Embryonic facial prominence (tissue), 1 donor: Measurements from ENCODE around the gene CCDC7.
"Not testable (repeated sequence)": the region's sequence is repeated elsewhere in the genome, so short reads cannot be mapped to it uniquely, and the experiment has no call there.

Source experiments
- DNase-seq: peaks from one replicate; pipeline ENCODE4 v3.0.0-alpha.2; 2016; ENCODE audit errors: extremely low spot score

CCDC7 gene

DNA sequence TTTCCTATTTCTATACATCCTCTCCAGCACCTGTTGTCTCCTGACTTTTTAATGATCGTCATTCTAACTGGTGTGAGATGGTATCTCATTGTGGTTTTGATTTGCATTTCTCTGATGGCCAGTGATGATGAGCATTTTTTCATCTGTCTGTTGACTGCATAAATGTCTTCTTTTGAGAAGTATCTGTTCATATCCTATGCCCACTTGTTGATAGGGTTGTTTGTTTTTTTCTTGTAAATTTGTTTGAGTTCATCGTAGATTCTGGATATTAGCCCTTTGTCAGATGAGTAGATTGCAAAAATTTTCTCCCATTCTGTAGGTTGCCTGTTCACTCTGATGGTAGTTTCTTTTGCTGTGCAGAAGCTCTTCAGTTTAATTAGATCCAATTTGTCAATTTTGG is 253.7 kb downstream of the CCDC7 start:
- not testable (repeated sequence) for DNase-seq

DNA sequence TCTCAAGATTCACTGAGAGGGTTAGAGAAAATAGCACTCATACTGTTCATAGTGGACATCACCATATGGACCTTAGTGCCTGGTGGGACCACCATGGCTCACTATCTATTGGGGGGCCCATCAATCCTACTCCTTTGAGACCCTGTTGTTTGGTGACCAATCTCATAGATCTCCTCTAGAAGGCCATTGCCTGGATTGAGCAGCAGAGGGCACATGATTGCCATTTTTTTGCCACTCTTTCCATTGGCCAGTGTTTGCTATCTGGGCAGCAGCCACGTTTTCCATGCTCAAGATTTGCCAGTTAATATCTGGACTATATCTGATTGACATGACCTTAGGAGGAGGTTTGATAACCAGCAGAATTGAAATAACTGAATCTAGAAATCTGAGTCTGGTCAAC is 267.6 kb downstream of the CCDC7 start:
- no peak for DNase-seq

DNA sequence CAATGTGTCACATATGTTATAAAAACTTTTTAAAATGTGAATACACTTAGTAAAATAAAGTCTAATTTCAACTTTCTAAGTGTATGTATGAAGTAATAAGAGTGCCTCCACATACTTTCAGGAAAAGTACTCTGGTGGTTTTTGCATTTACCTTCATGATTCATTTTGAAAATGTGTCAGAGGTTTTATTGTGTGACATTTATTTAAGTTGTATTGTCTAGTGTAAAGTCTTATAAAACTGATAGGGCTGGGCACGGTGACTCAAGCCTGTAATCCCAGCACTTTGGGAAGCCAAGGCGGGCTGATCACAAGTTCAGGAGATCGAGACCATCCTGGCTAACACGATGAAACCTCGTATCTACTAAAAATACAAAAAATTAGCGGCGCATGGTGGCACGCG is 285.6 kb downstream of the CCDC7 start:
- DNase-seq, result no peak

DNA sequence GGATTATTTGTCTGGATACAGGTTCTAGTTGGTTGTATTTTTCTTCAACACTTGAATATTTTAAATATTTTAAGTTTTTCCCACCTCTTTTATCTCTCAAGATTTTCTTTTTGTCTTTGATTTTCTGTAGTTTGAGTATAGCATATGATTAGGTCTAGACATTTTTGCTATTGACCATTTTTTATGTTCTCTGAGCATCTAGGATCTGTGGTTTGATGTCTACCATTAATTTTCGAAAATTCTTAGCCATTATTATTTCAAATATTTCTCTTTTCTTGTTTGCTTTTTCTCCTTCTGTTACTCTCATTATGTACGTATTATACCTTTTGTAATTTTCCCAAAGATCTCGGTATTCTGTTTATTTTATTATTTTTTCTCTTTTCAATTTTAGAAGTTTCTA is 293.0 kb downstream of the CCDC7 start:
- DNase-seq, result no peak

DNA sequence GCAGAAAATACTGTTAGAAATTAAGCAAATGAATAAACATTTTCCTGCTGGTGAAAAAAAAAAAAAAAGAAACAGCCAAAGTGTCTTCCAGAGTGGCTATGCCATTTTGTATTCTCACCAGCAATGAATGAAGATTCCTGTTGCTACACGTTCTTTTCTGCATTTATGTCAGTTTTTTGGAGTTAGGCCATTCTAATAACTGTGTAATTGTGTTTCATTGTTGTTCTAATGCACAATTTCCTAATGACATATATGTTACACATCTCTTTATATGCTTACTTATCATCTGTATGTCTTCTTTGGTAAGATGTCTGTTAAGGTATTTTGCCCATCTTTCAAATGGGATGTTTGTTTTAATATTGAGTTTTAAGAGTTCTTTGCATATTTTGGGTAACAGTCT is 298.4 kb downstream of the CCDC7 start:
- DNase-seq, result no peak

DNA sequence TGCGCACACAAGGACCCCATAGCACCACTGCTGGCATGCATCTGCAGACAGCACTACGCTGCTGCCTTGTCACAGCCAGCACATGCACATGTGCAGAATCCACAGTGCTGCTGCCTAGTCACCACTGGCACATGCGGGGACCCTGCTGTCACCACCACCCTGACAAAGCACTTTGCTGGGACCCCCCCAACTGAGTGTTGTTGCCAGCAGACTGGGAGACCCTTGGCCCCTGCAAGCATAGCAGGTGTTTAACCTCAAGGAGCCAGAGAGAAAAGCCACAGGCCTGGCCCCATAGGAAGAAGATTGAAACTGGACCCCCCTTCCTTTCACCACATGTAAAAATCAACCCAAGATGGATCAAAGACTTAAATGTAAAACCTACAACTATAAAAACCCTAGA is 300.9 kb downstream of the CCDC7 start:
- no peak for DNase-seq

DNA sequence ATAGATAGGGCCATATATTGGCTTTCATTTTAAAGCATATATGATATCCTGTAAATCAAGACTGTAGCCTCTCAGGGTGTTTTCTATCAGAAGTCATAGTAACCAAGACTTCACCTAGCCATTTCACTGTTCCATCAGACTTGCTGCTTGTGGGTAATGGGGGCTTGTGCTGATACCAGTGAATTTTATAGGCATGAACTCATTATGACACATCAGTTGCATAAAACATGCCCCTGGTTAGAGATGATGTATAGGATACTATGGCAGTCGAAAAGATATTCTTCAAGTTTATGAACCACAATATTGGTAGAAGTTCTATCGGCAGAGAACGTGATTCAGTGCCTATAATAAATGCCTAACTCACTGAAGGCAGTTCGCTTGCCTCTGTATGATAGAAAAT is 305.6 kb downstream of the CCDC7 start:
- no peak for DNase-seq

DNA sequence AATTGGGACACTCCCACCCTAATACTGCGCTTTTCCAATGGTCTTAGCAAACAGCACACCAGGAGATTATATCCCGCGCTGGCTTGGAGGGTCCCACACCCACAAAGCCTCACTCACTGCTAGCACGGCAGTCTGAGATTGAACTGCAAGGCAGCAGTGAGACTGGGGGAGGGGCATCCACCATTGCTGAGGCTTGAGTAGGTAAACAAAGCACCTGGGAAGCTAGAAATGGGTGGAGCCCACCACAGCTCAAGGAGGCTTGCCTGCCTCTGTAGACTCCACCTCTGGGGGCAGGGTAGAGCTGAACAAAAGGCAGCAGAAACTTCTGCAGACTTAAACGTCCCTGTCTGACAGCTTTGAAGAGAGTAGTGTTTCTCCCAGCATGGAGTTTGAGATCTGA is 309.0 kb downstream of the CCDC7 start:
- not testable (repeated sequence) for DNase-seq

DNA sequence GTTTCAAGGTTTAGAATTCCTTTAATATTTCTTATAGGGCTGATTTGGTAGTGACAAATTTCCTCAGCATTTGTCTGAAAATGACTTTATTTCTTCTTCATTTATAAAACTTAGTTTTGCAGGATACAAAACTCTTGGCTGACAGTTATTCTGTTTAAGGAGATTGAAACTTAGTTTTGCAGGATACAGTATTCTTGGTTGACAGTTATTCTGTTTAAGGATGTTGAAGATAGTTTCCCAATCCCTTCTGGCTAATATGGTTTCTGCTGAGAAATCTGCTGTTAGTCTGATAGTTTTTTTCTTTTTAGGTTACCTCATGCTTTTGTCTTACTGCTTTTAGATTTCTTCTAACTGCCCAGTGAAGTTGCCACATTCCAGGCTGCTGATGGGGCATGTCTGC is 325.3 kb downstream of the CCDC7 start:
- DNase-seq, result no peak

DNA sequence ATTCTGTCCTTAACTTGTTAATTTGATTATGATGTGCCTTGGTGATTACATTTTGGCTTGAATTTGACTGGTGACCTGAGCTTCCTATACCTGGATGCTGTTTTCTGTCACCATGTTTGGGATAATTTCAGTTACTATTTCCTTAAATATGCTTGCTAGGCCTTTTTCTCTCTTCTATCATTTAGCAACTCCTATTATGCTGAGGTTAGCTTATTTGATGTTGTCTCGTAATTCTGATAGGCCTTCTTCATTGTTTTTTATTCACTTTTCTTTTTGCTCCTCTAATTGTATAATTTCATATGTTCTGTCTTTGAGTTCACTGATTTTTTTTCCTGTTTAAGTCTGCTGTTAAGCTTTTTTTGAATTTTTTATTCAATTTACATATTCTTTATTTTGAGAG is 327.2 kb downstream of the CCDC7 start:
- DNase-seq, result no peak

DNA sequence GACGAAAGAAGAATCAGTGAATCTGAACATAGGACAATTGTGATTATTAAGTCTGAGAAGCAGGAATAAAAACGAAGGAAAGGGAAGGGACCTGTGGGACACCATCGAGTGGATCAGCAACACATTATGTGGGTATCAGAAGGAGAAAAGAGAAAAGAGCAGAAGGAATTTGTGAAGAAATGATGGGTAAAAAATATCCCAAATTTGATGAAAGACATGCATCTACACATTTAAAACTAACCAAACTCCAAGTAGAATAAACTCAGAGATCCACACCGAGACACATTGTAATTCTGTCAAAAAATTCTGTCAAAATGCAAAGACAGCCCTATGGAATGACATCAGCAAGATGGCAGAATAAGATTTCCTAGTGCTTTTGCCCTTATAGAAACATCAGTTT is 341.0 kb downstream of the CCDC7 start:
- DNase-seq, result no peak

DNA sequence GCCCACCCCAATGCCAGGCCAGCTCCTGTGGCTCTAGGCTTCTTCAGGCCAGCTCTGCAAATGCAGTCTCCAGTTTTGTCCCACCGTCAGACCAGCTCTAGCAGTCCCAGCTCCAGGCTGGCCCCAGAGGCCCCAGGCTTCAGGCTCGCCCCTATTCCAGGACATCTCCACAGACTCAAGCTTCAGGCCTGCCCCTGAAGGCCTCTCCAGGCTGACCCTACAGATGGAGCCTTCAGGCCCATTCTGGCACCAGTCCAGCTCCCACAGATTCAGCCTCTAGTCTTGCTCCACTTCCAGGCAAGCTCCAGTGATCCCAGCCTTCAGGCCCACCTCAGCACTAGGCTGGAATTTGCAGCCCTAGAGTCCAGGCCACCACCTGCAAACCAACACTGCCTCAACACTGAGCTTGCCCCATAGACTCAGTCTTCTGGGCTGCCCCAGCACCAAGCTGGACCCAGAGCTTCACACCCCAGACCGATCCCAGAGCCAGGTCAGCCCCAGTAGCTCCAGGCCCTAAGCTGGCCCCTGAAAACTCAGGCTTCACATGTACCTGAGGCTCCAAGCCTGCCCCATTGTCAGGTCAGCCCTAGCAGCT is 341.8 kb downstream of the CCDC7 start:
- no peak for DNase-seq

DNA sequence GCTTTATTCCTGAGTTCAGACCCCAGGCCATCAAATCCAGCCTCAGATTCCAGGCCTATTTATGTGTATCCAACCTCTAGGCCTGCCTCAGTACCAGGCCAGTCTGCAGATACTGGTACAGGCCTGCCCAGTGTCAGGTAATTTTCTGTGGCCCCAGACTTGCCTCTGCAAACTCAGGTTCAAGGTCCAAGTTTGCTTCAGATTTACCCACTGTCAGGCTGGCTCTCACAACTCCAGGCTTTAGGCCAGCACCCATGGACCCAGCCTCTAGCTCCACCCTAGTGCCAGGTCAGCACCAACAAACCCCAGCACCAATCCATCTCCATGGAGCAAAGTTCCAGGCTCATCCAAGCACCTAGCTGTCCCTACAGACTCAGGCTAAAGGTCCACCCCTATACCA is 342.4 kb downstream of the CCDC7 start:
- DNase-seq, result no peak

DNA sequence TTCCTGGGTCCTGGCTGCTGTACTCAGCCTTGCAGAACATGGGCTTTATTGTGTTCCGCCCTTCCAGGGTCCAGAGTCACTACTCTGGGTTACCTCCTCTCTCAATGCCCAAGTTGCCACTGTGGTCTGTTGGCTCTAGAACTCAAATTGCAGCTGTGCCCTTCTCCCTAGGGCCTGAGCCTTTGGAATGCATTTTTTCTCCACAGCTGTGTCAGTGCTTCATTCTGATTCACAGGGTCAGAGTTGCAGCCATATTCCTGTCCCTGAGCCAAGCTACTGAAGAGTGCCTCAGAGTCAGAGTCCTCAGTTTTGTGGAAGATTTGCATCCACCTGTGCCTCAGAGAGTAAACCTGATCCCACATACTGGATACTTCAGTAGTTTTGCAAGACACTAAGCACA is 344.5 kb downstream of the CCDC7 start:
- no peak for DNase-seq

DNA sequence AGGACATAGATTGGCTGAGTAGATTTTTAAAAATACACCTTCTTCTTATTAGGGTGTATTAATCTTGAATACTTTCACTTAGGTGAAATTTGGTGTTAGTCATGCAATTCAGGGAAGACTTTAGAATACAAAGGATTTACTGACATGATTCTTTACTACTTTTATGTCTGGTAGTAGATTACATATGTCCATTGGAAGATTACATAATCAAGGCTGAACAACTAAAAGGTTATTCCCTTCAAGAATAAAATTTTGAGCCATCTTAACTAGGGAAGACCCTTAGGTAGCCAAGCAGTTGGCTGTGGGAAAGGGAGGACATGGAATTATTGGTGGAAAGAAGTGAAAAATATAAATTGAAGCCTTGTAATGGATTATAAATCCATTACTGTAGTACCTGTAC is 347.1 kb downstream of the CCDC7 start:
- no peak for DNase-seq

DNA sequence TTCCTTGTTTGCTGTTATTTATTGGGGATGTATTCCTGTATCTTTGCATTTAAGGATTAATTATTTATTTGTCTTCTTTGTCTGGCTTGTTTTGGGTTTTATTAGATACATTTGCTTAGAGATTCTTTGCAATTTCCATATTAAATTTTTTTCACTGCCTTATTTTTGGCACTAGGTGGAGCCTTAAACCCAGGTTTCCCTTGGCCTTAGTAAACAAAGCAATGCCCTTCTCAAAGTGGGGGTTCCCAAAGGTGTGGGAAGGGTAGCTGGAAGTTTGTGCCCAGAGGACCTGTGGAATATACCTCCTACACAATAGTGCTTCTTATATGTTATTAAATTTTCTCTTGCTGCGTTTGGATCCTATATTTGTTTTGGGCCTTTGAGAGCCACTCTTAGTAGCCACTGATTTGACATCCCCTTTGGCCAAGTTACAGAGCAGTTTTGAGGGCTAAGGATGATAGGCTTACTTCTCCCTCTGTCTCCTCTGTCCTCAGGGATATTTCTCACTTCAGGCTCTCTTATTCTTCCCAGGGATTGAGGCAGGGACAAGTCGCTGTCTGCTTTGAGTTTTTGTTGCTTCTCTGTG is 349.8 kb downstream of the CCDC7 start:
- no peak for DNase-seq

DNA sequence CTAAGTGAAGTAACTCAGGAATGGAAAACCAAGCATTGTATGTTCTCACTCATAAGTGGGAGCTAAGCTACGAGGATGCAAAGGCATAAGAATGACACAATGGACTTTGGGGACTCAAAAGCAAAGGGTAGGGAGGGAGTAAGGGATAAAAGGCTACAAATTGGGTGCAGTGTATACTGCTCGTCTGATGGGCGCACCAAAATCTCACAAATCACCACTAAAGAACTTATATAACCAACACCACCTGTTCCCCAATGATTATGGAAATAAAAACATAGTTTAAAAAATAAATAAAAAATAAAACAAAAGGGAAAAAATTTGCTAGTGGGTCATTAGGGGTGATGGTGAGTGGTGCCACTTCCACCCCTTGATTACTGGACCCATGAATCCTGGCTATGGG is 351.5 kb downstream of the CCDC7 start:
- not testable (repeated sequence) for DNase-seq

DNA sequence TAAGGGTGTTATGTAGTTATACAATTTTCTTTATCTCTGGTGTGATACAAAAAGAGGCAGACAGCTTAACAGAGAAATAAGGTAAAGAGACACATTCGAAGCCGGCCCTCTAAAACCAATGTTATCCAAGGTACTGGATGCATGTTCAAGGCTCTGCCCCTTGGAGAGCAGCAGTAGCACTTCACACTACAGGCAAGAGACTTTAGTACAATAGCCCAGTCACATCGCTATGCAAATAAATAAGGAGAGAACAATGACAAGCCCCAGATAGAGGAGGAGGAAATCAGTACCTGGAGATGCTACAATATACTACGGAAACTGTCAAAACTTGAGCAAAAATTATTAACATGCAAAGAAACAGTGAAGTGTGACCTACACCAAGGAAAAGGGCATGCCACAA is 401.0 kb downstream of the CCDC7 start:
- DNase-seq, result no peak

DNA sequence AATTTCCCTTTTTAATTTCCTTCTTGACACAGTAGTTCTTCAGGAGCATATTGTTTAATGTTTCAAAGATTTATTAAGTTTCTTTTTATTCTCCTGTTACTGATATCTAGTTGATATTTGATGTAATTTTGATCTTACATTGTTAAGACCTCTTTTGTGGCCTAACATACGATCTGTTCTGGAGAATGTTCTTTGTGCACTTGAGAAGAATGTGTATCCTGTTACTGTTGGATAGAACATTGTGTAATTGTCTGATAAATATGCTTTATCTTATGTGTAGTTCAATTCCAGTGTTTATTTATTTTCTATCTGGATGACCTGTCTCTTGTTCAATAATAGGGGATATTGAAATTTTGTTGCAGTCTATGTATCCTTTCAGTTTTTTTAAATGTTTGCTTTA is 405.4 kb downstream of the CCDC7 start:
- no peak for DNase-seq

DNA sequence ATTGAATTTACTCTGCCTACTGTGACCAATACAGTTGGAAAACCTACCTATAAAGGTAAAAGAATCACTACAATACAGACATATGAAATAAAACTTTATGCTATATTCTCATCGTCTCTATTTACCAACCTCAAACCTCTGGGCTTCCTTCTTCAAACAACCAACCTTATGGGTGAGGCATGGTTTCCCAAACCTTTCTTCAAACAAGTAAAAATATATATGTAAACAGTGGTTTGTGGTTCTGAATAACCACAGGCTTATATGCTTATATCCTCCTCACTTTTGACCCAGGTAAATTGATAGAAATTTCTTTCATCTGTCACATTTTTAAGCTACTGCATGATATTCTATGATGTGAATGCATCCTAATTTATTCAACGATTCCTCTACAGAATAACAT is 408.5 kb downstream of the CCDC7 start:
- no peak for DNase-seq

DNA sequence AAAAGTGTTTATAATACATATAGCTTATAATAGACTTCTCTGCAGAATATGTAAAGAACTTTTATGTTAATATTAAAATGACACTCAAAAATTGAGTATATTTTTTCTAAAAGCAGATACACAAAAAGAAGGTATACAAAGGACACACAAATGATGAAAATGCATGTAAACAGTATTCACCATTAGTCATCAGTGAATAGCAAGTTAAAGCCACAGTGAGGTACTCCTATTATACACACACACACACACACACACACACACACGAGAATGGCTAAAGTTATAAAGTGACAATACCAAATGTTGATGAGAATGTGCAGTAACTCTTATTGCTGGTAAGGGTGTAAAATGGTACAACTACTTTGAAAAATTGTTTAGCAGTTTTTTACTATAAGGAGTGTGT is 419.2 kb downstream of the CCDC7 start:
- DNase-seq, result no peak

DNA sequence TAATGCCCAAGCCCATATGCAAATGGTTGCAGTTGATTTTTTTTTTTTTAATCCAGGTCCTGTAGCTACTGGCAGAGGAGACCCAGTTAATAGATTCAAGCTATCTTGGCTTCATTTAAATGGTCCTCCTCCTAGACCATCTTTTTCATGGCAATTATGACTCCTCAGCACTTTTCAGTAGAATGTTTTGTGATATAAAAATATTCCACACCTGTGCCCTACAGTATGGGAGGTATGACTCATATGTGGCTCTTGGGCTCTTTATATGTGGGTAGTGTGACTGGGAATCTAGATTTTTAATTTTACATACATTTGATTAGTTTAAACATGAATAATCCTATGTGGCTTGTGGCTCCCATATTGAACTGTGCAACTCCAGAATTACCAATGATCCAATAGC is 432.0 kb downstream of the CCDC7 start:
- DNase-seq, result no peak

DNA sequence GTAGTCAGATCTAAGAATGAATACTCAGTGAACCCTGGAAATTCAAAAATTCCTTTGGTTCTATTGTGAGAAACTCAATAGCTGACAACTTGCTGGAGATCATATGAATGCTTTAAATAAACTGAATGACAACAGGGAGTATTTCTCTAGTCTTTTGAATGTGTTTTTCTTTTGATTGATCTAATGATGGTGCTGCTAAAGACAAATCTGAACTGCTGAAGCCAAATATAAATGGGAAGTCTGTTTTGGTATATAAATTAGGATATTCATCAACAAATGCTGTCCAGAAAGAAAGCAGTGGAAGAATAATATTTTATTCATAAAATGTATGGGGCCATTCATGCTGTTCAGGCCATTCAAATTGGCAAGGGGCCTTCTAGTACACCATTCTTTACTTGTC is 432.7 kb downstream of the CCDC7 start:
- DNase-seq, result no peak

DNA sequence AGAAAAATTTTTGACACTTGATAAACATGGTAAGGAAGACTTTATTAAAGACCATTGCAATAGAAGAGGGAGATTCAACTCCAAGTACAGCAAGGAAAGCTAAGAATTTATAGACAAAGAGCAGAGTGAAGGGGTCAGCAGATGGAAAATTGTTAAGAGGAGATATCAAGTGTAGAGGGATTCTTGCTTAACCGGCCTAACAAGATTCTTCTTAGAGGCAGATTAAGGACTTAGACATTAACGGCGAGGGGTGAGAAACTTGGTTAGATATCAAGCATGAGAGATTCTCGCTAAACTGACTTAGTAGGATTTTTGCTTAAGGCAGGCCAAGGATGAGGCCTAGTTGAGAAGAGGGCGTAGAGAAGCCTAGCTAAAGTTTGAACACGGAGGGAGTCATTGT is 436.1 kb downstream of the CCDC7 start:
- DNase-seq, result no peak
